ENCODE results near the gene CEP112.

The CEP112 gene

GRCh38 chr17:65638221-65638975 lies 553.5 kb downstream of the CEP112 start:
- DNase-seq (ENCODE audit: low read depth), result no peak

GRCh38 chr17:65637786-65638185 lies 554.1 kb downstream of the CEP112 start:
- no peak for DNase-seq (ENCODE audit: low read depth)

- no peak for DNase-seq (ENCODE audit: low read depth)
Measured at GRCh38 chr17:65634533-65634932, 557.4 kb downstream of the CEP112 start.

- no peak for DNase-seq (ENCODE audit: low read depth)
Measured at GRCh38 chr17:65633988-65634387, 557.9 kb downstream of the CEP112 start.

GRCh38 chr17:65633146-65633881 lies 558.6 kb downstream of the CEP112 start:
- DNase-seq (ENCODE audit: low read depth), result no peak

GRCh38 chr17:65630502-65630901 lies 561.4 kb downstream of the CEP112 start:
- no peak for DNase-seq (ENCODE audit: low read depth)

- DNase-seq (ENCODE audit: low read depth), result no peak
Measured at GRCh38 chr17:65629234-65629690, 562.7 kb downstream of the CEP112 start.

GRCh38 chr17:65628644-65629036 lies 563.3 kb downstream of the CEP112 start:
- DNase-seq (ENCODE audit: low read depth), result no peak

- peak; percentile 43 for DNase-seq (ENCODE audit: low read depth)
Measured at GRCh38 chr17:65627891-65628643, 563.9 kb downstream of the CEP112 start.

GRCh38 chr17:65627108-65627507 lies 564.8 kb downstream of the CEP112 start:
- no peak for DNase-seq (ENCODE audit: low read depth)

GRCh38 chr17:65626451-65626850 lies 565.5 kb downstream of the CEP112 start:
- DNase-seq (ENCODE audit: low read depth), result no peak

- no peak for DNase-seq (ENCODE audit: low read depth)
Measured at GRCh38 chr17:65618516-65618915, 573.4 kb downstream of the CEP112 start.

GRCh38 chr17:65617496-65617895 lies 574.4 kb downstream of the CEP112 start:
- no peak for DNase-seq (ENCODE audit: low read depth)

GRCh38 chr17:65609749-65610148 lies 582.2 kb downstream of the CEP112 start:
- DNase-seq (ENCODE audit: low read depth), result no peak

- no peak for DNase-seq (ENCODE audit: low read depth)
Measured at GRCh38 chr17:65609286-65609685, 582.6 kb downstream of the CEP112 start.

GRCh38 chr17:65604070-65604469 lies 587.9 kb downstream of the CEP112 start:
- DNase-seq (ENCODE audit: low read depth), result no peak

GRCh38 chr17:65601881-65602280 lies 590.1 kb downstream of the CEP112 start:
- no peak for DNase-seq (ENCODE audit: low read depth)

GRCh38 chr17:65601145-65601544 lies 590.8 kb downstream of the CEP112 start:
- DNase-seq (ENCODE audit: low read depth), result no peak

GRCh38 chr17:65600518-65600917 lies 591.4 kb downstream of the CEP112 start:
- no peak for DNase-seq (ENCODE audit: low read depth)

- no peak for DNase-seq (ENCODE audit: low read depth)
Measured at GRCh38 chr17:65599650-65600049, 592.3 kb downstream of the CEP112 start.

- DNase-seq (ENCODE audit: low read depth), result no peak
Measured at GRCh38 chr17:65598746-65599145, 593.2 kb downstream of the CEP112 start.

- DNase-seq (ENCODE audit: low read depth), result no peak
Measured at GRCh38 chr17:65595071-65595656, 596.8 kb downstream of the CEP112 start.

Data from GM04504 (cell line).